GM18909 (cell line): ENCODE measurements around the gene ZBTB7C.
"Not testable (repeated sequence)": the region's sequence is repeated elsewhere in the genome, so short reads cannot be mapped to it uniquely, and the experiment has no call there.

Source experiments
- ATAC-seq: cut with Tn5 transposase; IDR thresholded peaks from one replicate; pipeline ENCODE4 v1.9.1; 2021; ENCODE audit warnings: mild to moderate bottlenecking; ENCODE audit not compliant: unreplicated experiment, poor library complexity

Gene ZBTB7C

DNA sequence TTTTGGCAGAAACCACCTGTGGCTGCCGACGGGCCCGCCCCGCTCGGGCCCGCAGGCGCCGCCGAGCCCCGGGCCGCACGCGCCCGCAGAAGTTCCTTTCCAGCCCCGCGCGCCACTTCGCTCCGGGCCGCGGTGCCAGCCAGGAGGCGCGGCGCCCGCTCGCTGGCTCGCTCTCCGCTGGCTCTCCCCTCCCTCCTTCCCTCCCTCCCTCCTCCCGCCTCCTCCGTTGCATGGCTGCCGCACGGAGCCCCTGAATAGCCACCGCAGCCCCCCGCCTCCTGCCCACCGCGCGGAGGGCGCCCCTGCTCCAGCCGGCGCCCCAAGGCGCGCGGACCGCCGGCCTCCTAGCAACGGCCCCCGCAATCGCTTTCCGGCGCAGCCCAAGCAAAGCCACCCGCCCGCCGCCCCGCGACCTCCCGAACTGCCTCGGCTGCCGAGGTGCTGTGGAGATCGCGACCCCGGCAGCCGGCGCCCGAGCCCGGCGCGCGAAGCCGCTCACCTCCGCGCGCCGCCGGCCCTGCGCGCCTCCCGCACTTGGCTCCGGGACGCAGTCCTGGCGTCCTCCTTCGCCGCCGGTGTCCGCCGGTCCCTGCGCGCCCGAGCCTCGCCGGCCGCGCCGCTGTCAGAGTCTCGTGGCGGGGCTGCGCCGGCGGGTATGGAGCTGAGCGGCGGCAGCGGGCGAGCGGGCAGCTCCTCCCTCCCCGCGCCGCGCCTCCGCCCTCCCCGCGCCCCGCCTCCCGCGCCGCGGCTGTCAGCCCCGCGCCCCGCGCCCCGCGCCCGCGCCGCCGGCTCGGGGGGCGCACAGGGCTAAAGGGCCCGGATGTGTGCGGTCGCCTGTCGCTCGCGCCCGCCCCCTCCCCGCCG, at the start of gene ZBTB7C:
TSS of gene ZBTB7C (minus strand) at position 657 of the 864 bp plus-strand sequence.
- no peak for ATAC-seq

DNA sequence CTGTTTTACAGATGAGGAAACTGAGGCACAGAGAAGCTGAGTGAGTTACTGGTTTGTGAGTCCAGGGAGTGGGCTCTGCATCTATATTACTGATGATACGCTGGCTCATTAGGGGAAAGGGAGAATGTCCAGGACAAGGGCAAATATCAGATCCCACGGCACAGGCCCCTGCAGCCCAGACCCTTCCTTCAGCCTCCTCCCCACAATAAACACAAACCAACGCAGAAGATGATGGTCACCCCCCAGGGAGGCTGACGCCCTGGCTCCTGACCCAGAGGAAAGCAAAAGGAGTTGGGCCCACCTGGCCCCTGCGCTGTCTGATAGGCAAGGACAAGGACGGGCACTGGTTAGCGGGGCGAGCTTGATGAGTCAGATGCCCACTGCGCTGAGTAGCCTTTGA, 47.7 kb upstream of the ZBTB7C start:
- no peak for ATAC-seq

DNA sequence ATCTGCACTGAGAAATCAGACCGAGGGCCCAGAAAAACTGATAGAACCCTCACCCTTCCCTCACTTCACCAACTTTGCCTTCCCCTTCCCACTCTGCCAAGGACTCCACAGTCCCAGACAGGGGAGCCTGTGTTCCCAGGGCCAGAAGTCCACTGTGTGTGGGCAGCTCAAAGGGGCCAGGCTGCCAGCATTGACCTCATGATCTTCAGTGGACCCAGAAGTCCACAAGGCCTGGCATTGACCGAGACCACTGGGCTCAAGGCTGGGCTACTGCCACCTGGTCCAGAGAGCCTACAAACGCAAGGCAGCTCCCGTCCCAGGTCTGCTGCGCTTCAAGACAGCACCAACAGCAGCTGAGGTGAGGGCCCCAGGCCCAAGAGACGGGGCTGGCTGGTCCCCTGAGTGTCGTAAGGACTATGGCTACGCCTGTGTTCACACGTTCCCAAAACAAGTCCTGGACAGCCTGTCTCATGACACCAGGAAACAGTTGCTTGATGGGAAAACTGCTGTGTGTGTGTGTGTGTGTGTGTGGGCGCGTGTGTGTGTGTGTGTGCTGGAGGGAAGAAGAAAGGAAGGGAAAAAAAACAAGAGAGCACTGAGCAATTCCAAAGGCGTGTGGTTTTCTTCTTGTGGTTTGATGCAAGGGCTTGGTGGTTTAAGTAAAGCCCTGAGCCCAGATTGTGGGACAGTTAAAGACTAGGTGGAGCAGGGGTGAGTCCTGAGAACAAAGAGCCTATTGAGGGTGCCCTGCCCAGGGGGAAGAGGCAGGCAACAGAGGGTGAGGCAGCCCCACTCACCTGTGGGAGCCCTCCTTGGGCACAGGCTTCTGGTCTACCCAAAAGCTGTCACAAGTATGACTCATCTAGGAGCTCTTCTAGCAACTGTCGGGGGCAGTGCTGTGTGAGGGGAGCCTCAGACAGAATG, 46.6 kb upstream of the ZBTB7C start:
- ATAC-seq = no peak

DNA sequence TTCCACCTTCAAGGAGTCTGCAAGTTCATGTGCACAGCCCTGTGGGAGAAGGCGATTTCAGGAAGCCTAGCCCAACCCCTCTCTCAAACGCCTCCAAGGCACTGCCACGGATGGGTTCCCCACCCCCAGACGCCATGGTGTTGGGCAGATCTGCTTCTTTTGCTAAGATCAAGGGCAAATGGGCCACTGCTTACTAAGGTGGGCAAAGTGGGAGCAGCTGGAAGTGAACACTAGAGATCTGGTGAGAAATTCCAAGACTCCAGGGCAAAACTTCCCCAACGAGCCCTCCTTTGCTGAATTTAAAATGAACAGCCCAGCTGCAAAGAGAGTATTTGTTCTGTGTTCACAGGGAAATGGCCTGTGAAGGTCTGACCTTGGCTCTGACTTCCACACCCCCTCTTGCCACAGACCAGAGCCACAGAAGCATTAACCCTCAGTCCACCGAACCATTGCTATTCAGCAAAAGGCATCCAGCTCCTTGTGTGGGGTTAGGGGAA, 45.1 kb upstream of the ZBTB7C start:
- ATAC-seq = no peak

DNA sequence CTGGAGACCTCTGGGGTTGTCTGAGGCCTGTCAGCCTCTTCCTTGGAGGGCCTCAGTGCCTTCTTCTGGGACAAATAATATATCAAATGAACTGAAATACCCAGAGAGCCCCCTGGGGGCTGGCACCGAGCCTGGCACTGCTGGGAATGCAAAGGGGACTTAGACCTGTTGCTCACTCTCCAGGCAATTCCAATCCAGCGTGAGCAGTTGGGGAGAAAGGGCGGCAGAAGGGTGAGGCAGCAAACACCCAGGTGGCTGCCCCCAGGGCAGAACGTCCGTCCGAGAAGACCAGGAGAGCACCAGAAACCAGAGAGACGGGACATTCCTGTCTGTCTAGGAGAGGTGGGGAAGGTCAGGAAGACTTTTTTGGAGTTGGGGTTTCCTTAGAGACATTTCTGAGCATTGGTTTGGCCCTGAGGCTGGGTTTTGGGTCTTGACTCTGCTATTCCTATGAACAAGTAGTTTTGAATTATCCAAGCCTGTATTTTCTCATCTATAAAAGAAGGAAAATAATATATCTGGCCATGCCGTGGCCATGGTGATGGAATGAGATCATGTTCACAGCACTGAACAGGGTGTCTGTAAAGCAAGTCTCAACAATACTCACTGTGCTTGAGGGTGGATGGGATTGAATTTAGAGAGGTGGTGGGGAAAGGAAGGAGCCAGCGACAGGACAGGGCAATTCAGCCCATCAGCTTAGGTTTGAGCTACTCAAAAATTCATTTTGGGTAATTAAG, 44.3 kb upstream of the ZBTB7C start:
- ATAC-seq = no peak

DNA sequence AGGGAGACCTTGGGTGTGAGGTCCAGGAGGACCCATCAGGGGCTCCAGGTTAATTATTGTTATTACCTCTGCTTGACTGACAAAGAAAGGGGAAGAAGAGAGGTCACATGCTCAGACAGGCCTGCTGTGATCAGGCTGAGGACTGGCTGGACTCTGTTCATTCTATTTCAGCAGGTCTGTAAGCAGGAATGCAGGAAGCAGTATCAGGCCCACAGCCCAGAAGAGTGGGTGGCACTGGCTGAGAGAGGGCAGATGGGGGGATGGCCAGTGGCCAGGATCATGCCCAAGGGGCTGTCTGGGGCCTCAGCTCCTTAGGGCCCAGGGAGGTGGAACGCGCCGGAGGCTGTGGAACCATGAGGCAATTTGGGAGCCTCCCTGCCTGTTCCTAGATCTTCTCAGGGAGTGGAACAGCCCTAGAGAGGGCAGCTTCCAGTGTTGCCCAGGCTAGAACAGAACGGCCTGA, 43.7 kb upstream of the ZBTB7C start:
- no peak for ATAC-seq

DNA sequence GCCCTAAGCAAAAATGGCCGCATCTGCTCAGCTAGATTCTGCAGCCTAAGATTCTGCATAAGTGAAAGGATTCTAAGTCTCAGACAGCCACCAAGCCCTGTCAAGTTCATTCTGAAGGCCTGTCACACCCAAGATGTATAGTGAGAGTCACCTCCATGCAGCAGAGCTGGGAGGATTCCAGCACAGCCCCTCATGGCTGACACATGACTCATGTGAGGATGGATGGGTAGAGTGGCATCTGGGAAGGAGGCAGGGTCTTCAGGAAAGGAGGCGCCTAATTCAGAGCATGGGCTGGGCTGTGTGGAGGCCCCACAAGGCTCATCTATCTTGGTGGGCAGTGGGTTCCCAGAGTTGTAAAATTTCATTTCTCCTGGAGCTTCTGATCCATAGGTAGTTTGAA, 41.5 kb upstream of the ZBTB7C start:
- ATAC-seq = no peak

DNA sequence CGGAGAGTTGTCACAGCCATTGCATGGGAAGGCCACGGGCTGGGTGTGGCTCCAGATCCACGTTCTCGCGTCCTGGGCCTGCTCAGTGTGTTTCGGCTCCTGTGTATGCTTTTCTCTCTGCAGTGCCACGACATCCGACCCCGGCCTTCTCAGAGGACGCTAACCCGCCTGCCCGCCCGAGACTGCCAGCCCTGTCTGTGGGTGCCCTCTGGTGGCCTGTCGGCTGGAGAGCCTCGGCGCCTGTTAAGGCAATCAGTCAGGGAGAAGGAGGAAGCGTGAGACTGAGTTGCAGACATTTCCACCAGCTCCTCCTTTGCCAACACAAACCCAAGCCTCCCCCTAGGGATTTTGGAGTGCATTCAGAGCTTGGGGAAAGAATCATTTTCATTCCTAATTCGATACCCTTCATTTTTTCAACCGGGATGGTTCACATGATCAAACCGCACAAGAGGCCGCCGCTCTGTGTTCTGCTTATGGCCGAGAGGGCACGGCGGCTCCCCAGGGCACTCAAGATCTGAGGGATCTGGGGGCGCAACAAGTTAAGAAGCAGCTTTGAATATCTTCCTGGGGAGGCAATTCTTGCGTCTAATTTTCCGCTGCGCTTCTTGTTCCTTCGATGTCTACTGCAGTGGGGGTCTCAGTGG, 37.5 kb upstream of the ZBTB7C start:
- peak; percentile 67 for ATAC-seq

DNA sequence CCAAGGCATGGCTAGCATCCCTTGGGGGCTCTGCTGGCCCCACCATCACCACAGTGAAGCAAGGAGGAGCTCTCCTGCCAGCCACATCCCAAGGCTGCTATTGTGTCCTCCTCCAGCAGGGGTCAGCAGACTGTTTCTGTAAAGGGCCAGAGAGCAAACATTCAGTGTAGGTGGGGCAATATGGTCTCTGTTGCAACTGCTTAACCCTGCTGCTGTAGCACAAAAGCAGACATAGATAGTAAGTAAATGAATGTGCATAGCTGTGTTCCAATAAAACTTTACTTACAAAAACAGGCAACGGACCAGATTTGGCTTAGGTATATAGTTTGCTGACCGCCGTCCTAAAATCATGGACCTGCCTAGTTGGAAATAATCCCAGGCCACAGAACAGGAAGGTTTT, 36.4 kb upstream of the ZBTB7C start:
- no peak for ATAC-seq

DNA sequence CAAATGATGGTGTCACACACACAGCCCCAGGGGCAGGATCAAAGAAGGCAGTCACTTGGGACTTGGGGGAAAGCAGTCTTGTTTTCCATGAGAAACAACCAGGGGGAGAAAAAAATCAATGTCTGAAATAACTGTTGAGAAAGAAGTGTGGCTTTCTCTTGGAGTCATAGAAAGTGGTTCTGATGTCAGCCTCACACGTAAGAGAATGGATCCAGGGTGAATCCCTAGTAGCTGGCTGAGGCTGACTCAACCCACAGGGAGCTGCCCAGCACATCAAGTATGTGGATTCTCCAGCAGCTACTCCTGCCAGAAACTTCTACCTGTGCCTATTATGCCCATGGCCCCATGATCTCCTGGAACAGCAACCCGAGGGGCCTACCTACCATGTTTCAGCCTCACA, 33.6 kb upstream of the ZBTB7C start:
- no peak for ATAC-seq

DNA sequence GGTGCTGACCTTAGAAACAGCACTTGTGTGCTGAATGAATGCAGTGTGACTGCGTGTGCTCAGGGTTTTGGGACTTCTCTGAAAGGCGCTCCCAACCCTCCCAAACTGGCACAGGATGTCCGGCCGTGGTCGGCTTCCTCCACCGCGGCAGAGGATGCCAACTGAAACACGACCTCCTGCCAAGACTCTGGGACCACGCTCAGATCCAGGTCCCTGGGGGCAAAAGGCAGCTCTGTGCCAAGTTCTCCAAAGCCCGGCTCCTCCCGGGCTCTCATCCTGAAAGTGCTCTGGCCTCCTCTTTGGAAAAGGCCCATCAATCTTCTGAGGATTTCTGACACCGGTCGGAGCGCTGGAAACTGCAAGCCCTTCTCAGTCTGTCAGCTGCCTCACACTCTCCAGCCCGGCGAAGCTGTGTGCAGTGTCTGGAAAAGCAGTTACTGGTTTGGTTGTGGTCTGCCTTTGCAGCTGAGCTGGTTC, 32.3 kb upstream of the ZBTB7C start:
- no peak for ATAC-seq

DNA sequence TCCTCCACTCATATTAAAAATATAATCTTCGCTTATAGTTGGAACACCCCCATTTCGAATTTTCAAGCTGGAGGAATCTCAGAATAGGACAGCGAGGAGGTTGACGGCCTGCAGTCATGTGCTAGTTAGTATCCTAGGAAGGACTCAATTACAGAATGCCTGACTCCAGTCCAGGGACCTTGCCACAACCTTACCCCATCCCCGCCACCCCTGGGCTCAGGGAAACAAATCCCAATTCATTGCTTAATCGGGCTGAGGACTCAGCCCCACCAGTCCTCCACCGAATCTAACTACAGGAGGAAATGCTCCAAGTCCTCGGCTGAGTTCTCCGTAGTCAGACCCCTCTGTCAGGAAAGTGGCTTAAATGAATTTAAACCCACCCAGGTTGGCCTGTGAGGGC, 31.7 kb upstream of the ZBTB7C start:
- no peak for ATAC-seq

DNA sequence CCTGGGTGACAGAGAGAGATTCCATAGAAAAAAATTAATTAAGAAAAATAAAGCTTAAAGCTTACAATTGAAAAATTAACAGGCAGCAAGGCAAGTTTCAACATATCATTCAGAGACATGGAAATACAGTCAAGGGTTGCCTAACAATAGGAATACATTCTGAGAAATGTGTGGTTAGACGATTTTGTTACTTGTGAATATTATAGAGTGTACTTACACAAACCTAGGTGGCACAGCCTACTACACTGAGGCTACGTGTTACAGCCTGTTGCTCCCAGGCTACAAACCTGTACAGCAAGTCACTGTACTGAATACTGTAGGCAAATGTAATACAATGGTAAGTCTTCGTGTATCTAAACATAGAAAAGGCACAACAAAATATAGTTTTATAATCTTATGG, 27.7 kb upstream of the ZBTB7C start:
- no peak for ATAC-seq

DNA sequence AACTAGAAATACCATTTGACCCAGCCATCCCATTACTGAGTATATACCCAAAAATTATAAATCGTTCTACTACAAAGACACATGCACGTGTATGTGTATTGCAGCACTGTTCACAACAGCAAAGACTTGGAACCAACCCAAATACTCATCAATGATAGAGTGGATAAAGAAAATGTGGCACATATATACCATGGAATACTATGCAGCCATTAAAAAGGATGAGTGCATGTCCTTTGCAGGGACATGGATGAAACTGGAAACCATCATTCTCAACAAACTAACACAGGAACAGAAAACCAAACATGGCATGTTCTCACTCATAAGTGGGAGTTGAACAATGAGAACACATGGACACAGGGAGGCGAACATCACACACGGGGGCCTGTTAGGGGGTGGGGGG, 25.2 kb upstream of the ZBTB7C start:
- not testable (repeated sequence) for ATAC-seq

DNA sequence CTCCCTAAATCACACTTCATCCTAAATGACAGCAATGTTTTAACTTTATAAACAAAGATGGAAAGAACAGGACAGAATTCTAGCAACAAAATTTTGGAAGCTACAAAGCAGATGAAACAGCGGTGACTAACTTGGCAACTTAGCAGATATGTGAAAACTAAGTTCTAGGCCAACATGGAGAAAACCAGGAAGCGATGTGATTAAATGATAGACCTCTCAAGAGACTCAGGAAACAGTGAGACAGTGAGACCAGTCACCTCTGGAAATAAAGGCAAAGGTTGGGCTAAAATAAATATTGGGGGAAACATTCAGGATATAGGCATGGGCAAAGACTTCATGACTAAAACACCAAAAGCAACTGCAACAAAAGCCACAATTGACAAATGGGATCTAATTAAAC, 24.4 kb upstream of the ZBTB7C start:
- no peak for ATAC-seq

DNA sequence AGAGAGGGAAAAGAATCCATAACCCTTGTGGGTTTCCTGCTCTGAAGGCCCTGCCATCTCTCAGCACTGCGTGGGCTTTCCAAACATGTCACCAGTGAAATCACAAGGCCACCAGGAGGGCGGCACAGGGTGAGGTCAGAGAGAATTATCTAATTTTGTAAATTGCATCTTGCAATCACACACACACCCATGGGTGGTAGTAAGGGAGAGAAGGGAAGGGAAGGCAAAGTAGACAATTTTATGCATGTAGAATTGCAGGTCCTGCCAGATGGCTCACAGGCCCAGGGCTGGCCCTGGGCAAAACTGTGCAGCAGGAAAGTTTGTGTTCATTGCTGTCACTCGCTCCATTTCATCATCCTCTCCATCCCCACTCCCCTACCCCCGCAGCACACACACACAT, 21.0 kb upstream of the ZBTB7C start:
- no peak for ATAC-seq

DNA sequence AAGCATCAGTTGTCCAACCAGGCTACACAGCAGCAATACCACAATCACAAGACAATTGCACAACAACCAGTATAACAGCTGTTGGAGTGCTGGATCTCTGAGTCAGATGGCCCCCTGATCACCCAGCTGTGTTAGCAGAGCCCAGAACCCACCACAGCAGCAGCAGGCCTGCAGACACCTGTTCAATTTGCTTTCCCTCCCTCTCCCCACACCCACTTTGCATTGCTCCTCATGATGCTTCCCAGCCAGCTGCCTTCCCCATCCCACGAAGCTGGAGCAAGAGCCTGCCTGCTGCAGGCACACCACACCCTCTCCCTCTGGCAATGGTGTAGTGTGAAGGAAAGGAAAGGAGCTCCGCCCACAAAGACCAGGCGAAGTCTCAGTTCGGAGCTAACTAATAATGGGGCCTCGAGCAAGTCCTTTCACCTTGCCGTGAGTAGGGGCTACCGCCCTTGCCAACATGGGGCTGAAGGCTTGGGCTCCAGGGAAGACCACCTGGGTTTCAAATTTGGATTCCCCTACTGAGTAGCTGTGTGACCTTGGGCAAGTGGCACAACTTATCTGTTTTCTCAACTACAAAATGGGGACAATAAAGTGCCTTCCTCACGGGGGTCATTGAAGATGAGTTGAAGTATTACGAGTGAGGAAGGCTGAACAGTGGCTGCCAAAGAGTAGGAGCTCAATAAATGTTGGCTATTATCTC, 19.4 kb upstream of the ZBTB7C start:
- no peak for ATAC-seq

DNA sequence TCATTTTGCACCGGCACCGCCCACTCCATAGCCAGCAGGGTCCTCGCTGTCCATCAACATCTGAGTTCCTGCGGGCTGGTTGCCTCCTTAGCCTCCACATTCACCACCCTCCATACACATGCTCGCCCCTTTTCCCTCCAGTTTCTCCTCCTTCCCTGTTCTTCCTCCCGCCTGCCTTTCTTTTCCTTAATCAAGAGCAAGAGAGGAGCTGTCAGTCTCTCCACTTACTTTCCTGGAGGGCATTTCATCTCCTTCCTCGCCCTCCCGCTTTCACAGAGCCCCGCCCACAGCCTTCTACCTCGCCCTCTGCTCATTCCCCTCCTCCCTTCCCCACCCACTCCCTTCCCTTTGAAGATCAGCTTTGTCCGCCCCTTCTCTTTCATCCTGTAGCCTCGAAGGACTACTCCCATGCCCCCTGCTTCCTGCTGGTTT, 13.8 kb upstream of the ZBTB7C start:
- ATAC-seq = no peak
